SK-N-DZ (cell line): Measurements from ENCODE around the gene NKRF.

ENCODE experiments used
- DNase-seq: peaks from one replicate; pipeline ENCODE4 v3.0.0-alpha.2; 2015; ENCODE audit warnings: low spot score

Gene NKRF

DNA sequence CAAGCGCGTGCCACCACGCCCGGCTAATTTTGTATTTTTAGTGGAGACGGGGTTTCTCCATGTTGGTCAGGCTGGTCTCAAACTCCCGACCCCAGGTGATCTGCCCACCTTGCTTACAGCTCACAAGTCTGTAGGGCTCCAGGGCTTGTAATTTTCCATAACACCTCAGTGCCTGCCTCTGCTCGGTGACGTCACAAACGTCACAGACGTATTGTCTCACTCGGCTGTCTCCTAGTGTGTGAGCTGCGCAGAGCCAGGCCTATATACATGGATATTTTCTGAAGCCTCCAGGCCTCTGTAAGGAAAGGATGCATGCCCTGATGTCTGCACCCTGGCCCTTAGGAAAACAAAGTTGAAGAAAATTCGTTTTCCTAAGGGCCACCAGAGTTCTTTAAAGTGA is 8.6 kb upstream of the NKRF start:
- DNase-seq, result no peak

DNA sequence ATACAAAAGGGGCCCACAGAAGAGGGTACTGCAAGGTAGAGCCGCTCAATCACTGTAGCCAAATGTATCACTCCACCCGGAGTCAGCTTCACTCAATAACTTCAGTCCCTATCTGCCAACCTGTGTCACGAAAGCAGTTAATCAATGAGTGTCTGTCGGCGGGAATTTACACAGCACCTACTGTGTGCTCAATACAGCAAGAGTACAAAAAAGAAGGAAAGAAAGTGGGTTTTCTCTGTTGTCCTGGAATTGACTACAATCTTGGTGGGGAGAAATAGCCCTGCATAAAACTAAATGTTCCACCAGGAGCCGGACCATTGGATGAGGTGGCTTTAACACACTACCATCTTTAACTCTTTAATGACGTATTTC is 780 bp upstream of the NKRF start:
- no peak for DNase-seq

DNA sequence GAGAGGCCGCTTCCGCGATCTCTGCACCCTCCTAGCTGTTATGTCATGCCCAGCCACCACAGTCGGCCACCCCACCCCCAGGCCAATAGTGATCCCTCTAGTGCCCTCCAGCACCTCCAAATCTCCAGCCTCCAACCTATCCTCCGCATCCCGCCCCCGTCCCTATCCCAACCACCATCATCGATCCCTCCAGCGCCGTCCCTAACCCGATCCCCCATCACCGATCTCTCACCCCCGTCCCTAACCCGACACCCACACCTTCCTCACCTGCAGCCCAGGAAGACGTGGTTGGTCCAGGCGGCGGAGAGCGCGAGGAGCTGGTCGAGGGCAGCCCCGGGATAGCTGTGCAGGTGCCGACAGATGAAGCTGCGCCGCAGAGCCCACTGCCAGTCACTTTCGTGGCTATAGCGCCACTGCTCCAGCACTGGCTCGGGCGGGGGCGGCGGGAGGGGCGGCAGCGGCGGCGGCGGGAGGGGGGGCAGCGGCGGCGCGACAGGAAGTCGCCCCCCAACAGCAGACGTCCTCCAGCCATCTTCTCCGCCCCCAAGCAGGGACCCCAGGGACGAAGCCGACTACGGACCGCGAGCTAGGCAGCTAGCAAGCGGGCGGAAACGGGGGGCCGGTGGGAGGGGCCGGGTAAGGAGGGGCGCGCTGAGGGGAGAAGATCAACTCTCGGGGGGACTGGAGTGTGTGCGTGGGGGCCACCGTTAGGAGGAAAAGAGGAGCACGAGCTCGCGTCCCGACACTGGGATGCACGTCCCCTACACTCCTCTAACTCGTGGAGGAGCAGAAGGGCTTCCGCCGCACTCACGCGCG is 552 bp downstream of the NKRF start:
- DNase-seq, result peak; percentile 3

GRCh38 chrX:119604766-119605463 is 1.3 kb downstream of the NKRF start:
- DNase-seq, result no peak

DNA sequence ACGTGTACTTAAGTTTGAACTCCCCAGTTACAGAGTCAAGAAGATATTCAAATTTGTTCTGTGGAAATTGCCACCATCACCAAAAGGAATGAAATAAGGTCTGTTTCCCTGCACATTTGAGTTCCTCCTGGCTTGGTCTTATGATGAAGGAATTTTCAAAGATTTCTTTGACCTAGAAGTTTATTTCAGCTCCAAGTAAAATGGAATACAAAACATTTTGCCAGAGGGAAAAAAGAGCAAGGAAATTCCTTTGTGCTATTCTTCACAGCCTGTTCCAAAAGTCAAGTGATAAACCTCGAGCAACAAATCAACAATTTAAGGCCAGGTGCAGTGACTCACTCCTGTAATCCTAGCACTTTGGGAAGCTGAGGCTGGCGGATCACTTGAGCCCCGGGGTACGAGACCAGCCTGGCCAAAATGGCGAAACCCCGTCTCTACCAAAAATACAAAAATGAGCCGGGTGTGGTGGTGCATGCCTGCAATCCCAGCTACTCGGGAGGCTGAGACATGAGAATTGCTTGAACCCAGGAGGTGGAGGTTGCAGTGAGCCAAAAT is 3.4 kb downstream of the NKRF start:
- DNase-seq, result no peak

DNA sequence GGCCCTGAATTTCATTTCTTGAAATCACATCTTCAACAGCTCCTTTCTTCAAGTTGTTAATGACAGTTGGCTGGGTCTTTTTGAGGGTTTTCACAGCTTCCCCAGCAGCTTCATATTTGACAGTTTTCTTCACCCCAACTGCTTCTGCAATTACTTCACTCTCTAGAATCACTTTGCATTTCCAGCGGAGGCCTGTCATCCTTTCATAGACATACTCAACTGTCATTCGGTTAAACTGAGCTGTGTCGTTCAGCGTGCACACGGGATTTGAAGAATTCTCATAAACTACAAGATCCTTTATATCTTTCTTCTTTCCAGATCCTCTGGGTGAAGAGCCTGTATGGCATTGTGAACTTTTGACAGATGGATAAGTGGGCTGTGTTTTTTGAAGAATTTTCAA is 16.4 kb downstream of the NKRF start:
- DNase-seq, result no peak

DNA sequence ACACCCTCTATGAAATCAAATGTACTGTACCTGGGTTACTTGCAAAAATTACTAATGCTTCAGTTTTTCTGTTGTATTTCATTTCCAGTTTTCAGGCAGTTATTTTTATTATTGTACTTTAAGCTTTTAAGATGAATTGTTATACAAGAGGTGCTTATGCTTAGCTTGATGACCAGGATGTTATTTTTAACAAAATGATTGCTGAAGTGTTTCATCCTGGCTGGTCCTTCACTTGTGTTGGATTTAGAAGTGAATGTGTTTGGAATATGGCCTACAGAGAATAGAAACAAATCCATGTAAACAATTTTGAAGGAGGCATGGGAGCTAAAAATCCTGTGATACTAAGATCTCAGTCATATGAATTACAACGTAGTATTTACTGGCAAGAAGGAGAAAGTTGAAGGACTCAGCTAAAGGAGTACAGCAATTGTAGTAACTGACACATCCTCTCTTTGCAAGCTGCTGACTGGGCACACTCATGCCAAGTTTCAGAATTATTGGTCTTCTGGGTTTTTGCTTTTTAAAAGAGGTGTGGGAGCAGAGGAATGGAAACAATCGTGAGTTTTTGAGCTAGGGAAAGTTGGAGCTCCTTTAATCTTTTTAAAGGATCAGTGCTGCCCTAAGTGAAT is 22.7 kb downstream of the NKRF start:
- no peak for DNase-seq

- no peak for DNase-seq
Measured at GRCh38 chrX:119579414-119579813, 26.8 kb downstream of the NKRF start.

DNA sequence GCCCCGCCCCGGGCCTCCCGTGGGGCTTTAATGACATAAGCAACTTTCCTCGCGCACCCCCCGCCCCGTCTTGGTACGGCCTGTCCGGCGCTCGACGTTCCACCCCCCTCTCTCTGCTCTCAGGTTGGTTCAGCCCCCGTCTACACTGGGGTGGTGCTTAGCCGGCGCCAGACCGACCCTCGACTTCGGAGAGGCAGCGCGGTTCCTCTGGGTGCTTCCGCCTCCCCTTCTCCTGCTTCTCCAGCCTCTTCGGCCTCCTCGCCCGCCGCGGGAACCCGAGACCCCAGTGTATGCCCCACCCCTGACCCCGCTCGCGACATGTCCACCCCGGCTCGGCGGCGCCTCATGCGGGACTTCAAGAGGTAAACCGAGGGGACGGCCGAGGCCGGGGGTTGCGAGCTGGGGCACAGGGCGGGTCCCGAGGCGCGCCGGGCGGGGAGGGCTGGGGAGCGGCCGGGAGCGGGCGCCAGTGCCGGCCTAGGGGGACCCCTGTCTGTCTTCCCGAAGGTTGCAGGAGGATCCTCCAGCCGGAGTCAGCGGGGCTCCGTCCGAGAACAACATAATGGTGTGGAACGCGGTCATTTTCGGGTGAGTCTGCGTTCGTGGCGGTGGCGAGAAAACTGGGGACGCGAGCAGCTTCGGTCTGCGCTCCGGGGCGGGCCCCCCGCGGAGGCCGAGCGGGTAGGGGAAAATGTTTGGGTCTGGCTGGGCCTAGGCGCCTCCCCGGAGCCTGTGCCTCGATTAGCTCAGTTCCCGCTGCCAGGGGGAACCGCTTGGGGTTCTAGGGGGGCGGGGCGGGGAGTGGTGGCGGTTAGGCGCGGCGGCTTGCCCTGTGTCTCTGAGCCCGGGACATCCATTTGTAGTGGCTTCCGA is 31.6 kb downstream of the NKRF start, which contains the start of gene UBE2A:
UBE2A (plus strand) TSS at position 170 of the 873 bp plus-strand sequence; CDS start at position 319, 149 bp downstream.
- peak; percentile 87 for DNase-seq

DNA sequence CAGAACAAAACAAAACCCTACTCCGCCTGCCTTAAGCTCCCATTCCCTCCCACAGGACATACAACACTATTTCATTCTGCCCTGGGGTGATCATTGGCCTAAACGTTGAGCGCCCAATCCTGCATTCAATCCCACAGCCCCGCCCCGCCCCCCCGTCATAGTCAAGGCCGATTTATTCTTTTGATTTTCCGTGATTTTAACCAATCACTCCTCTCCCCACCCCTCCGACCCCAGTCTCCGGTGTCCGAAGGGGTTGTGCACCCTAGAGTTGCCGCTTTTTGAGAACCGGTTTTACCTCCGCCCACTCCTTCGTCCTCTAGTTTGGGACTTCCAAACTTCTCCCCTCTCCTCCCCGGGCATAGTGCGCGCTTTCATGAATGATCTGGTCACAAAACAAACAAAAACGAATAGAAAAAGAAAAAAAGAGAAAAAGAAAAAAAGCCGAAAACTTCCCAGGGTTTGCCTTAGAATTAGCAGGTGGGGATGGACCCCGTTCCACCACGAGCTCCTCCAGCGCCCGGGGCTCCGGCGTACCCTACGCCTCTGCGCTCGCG is 32.3 kb downstream of the NKRF start:
- DNase-seq, result no peak

DNA sequence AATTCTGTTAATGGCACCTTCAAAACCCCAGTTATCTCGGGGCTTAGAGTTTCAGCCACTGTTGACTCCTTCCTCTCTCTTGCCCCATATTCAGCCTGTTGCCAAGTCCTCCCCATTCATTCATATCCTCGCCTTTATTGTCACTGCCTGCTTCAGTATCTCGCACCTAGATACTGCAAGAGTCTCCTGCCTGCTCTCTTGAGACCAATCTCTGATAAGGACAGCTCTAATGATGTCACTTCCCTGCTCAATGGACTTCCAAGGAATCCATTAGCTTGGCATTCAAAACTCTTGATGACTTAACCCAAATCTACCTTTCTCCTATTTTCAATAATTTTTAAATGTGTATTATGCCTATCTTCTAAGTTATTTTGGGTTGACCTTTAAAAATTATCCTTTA is 33.0 kb downstream of the NKRF start:
- DNase-seq, result no peak

- DNase-seq, result no peak
Measured at GRCh38 chrX:119570351-119570835, 35.8 kb downstream of the NKRF start.

DNA sequence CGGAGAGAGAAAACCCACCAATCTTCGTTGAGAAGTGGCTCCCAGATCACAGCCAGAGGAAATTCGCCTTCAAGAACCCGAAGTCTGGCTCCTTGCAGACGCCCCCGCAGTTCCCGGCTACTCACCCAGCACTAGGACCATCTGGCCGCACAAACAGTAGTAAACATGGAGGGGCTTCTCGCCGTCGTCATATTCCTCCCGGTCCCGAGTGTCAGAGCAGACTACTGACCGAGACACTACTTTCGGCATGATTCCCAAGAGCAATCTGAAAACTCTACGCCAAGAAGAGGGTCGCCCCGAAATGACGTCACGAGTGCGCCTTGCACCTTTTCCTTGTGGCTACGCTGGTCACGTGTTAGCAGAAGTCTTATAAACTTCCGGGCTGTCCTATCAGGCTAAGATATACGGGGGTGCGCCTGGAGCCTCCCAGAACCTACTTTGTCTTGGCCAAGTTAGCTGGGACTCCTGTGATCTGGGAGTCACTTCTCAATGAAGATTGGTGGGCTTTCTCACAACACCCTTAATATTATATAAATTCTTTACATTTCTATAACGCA is 41.0 kb downstream of the NKRF start, which contains the start of gene STEEP1:
STEEP1 (minus strand) TSS at position 303 of the 557 bp plus-strand sequence; CDS start at position 249, 54 bp downstream.
- peak; percentile 95 for DNase-seq

- no peak for DNase-seq
Measured at GRCh38 chrX:119552508-119552907, 53.7 kb downstream of the NKRF start.

DNA sequence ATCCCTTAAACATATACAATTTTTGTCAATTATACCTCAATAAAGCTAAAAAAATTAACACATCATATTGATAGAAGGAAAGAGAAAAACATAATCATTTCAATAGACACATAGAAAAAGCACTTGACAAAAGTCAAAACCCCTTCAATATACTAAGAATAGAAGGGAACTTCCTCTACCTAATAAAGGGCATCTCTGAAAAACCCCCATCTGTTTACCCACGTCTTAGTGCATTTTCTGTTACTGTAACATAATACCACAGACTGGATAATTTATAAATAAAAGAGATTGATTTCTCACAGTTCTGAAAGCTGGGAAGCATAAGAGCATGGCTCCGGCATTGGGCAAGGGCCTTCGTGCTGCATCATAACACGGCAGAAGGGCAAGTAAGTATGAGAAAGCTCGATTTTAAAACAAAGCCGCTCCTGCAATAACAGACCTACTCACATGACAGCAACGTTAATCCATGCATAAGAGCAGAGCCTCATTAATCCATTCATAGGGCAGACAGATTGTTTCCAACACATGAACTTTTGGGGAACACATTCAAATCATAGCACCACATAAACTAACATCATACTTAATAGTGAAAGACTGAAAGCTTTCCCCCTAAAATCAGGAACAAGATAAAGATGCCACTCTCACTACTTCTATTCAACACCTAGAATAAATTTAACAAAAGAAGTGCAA is 56.8 kb downstream of the NKRF start:
- no peak for DNase-seq

DNA sequence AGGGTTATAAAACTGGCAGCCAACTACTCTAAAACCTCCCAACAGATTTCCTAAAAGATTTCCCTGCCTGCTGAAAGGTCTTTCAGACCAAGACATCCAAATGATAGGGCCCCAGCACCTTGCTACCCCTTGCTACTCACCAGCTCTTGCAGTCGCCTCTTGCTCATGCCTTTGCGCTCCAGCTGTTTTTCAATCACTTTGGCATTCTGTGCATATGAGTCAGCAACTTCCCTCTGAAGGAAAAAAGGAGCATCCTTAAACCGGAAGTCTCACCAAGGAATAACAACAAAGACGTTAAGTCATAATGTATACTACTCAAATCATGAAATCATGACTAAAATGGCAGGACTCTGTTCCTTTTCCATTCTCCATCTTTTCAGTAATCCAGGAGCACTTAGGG is 65.0 kb downstream of the NKRF start:
- no peak for DNase-seq

GRCh38 chrX:119539872-119540271 is 66.4 kb downstream of the NKRF start:
- DNase-seq, result no peak
